Stimulated activated CD4-positive, alpha-beta T cell treated with anti-CD3 and anti-CD28 coated beads, Interleukin-12 subunit alpha, Interleukin-12 subunit beta, amount 100 ng/mL, for 24 hours (primary cell): Measurements from ENCODE around the gene MUSTN1.

Source experiments
- DNase-seq, 2 experiments: peaks; one replicate each; pipeline ENCODE4 v3.0.0-alpha.2; 2020; ENCODE audit warnings: low read depth in 2 of 2

MUSTN1 gene

GRCh38 chr3:52834871-52835501 is at the start of gene MUSTN1:
TSS of gene MUSTN1 (minus strand) at chr3:52835019. CDS start at chr3:52834948, 71 bp downstream.
- no peak for DNase-seq

GRCh38 chr3:52882377-52882776 is 47.6 kb upstream of the MUSTN1 start:
- DNase-seq = no peak

GRCh38 chr3:52881871-52882270 is 47.1 kb upstream of the MUSTN1 start:
- DNase-seq = no peak

- DNase-seq = no peak
Measured at GRCh38 chr3:52880474-52880873, 45.7 kb upstream of the MUSTN1 start.

GRCh38 chr3:52880047-52880446 is 45.2 kb upstream of the MUSTN1 start:
- no peak for DNase-seq

GRCh38 chr3:52879581-52879980 is 44.8 kb upstream of the MUSTN1 start:
- no peak for DNase-seq

GRCh38 chr3:52879090-52879489 is 44.3 kb upstream of the MUSTN1 start:
- no peak for DNase-seq

GRCh38 chr3:52877085-52877484 is 42.3 kb upstream of the MUSTN1 start:
- DNase-seq = no peak

- DNase-seq = no peak
Measured at GRCh38 chr3:52874864-52875587, 40.2 kb upstream of the MUSTN1 start.

GRCh38 chr3:52874160-52874701 is 39.4 kb upstream of the MUSTN1 start:
- DNase-seq = no peak

GRCh38 chr3:52873433-52874159 is 38.8 kb upstream of the MUSTN1 start:
- DNase-seq = no peak

- no peak for DNase-seq
Measured at GRCh38 chr3:52872245-52872644, 37.4 kb upstream of the MUSTN1 start.

- DNase-seq = no peak
Measured at GRCh38 chr3:52871761-52872160, 36.9 kb upstream of the MUSTN1 start.

- no peak for DNase-seq
Measured at GRCh38 chr3:52870471-52870870, 35.7 kb upstream of the MUSTN1 start.

GRCh38 chr3:52866427-52866826 is 31.6 kb upstream of the MUSTN1 start:
- DNase-seq = no peak

GRCh38 chr3:52865994-52866393 is 31.2 kb upstream of the MUSTN1 start:
- no peak for DNase-seq

- DNase-seq = no peak
Measured at GRCh38 chr3:52860424-52860768, 25.6 kb upstream of the MUSTN1 start.

- DNase-seq = no peak
Measured at GRCh38 chr3:52859686-52860423, 25.0 kb upstream of the MUSTN1 start.

- DNase-seq = no peak
Measured at GRCh38 chr3:52857864-52858263, 23.0 kb upstream of the MUSTN1 start.

GRCh38 chr3:52857133-52857532 is 22.3 kb upstream of the MUSTN1 start:
- DNase-seq = no peak

GRCh38 chr3:52856666-52857065 is 21.8 kb upstream of the MUSTN1 start:
- no peak for DNase-seq

- DNase-seq = no peak
Measured at GRCh38 chr3:52854013-52854412, 19.2 kb upstream of the MUSTN1 start.
